Measurements from ENCODE around the gene E2F2. TPM values are rescaled to one million over a fixed set of nuclear protein-coding genes. Genes with fewer than 3 reads are reported as not detected.

Gene E2F2
- total RNA-seq, 1 experiment from 2014 or later: 0.89 TPM

DNA sequence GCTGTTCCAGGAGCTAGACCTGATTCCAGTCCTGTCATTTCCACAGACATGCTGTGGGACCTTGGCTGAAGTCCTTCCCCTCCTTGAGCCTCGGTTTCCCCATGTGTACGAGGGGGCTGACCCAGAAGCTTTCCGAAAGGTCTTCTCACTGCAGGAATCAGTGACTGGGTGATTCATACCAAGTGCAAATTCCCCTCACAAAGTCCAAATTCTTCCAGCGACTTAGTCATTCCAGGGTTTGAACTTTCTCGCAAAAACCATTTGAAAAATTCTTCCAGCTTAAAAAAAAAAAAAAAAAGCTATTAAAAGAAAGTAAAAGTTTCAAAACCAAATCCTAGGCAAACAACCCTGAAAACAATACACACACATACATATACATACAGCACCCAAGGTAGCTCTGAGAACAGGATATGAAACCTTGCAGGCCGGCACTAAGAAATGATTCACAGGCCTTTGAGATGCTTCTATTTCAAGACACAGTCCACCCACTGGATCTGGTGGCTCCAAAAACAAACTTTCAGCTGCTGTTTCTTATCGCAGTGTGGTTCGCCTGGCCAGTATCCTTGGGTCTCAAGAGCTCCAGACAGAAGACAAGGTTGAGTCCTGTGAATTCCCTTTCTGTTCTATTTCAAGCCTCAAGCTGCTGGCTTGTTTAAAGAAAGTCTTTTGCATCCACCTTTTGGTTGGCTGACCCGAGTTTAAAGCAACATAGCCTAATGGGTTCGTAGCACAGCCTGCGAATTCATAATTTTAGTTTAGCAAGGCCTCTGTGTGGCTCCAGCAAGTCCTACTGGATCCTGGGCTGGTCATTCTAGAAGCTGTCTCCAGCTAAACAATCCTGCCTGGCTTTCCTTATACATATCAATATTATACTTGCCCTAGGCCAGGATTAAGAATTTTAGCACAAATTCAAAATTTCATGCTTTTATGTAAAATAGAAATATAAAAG, 46.3 kb upstream of the E2F2 start:
- ChIA-PET POLR2A (interaction anchor here (0.6 to 7.7 kb wide), 9 partner anchors 9 to 430 kb away, joined by 3 to 131 read pairs (median 12); partner anchors contain the start of genes ID3 and RPL11), CTCF (interaction anchor here (0.5 to 2.4 kb wide), 6 partner anchors 9 to 74 kb away, joined by 3 to 17 read pairs (median 4); partner anchors contain the start of gene ID3)
- DNase-seq (ENCODE audit: unreplicated experiment): peak; percentile 60
- no peaks in the 10 kb centered on the region for H3K27me3 Mint-ChIP-seq (ENCODE audit: insufficient read depth, unreplicated experiment)
- no peaks in the 10 kb centered on the region for H3K9me3 Mint-ChIP-seq (ENCODE audit: unreplicated experiment)
- intact Hi-C loops (cut with micrococcal nuclease): no loop called here
- peaks cover 22% of the 10 kb centered on the region for H3K4me1 Mint-ChIP-seq (ENCODE audit: insufficient read depth, unreplicated experiment)
- BruUV-seq (replicated peaks): no TSS peak
- H3K36me3 Mint-ChIP-seq (ENCODE audit: insufficient read depth, unreplicated experiment): no peaks in the 10 kb centered on the region
- peak overlapping the region; percentile 92 for H3K27ac Mint-ChIP-seq (ENCODE audit: low read depth, unreplicated experiment)
- H3K4me3 Mint-ChIP-seq (ENCODE audit: unreplicated experiment): peak overlapping the region; percentile 49
- TF ChIP-seq, protein P1, sequence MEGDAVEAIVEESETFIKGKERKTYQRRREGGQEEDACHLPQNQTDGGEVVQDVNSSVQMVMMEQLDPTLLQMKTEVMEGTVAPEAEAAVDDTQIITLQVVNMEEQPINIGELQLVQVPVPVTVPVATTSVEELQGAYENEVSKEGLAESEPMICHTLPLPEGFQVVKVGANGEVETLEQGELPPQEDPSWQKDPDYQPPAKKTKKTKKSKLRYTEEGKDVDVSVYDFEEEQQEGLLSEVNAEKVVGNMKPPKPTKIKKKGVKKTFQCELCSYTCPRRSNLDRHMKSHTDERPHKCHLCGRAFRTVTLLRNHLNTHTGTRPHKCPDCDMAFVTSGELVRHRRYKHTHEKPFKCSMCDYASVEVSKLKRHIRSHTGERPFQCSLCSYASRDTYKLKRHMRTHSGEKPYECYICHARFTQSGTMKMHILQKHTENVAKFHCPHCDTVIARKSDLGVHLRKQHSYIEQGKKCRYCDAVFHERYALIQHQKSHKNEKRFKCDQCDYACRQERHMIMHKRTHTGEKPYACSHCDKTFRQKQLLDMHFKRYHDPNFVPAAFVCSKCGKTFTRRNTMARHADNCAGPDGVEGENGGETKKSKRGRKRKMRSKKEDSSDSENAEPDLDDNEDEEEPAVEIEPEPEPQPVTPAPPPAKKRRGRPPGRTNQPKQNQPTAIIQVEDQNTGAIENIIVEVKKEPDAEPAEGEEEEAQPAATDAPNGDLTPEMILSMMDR (IDR thresholded peaks at IDR 0.05; ENCODE audit: unreplicated experiment): no peak

DNA sequence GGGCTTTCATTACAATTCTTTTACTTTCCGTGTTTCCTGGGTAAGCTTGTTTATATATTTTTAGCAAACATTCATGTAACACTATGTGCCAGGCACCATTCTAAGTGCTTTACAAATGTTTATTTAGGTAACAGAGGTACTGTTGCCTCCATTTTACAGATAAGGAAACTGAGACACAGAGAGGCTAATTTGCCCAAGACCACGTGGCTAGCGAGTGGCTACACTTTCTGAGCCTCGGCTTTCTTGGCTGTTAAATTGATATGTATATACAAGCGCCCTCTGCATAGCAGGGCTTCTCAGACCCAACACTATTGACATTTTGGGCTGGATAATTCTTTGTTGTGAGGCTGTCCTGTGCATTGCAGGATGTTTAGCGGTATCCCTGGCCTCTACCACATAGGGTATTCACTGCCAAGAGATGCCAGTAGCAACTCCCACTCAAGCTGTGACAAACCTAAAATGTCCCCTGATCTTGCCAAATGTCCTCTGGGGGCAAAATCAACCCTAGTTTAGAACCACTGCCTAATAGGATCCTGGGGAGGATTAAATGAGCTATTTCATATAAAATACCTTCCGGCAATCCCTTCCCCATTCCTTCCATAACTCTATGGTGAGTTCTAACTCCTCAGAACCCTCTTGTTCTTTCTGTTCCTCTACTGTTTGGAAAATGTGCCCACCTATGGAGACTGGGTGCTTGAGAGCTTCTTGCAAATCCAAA, 45.5 kb upstream of the E2F2 start:
- intact Hi-C loops (cut with micrococcal nuclease): no loop called here
- DNase-seq (ENCODE audit: unreplicated experiment): no peak
- no TSS peak for BruUV-seq (replicated peaks)
- POLR2A ChIA-PET: interaction anchor here (0.7 to 7.7 kb wide), 8 partner anchors 10 to 115 kb away, joined by 3 to 131 read pairs (median 17); partner anchors contain the start of genes ID3 and RPL11
- Mint-ChIP-seq H3K9me3 (ENCODE audit: unreplicated experiment) (no peaks in the 10 kb centered on the region), H3K4me3 (ENCODE audit: unreplicated experiment) (peak overlapping the region; percentile 49), H3K36me3 (ENCODE audit: insufficient read depth, unreplicated experiment) (no peaks in the 10 kb centered on the region), H3K27me3 (ENCODE audit: insufficient read depth, unreplicated experiment) (no peaks in the 10 kb centered on the region), H3K27ac (ENCODE audit: low read depth, unreplicated experiment) (peak overlapping the region; percentile 92), H3K4me1 (ENCODE audit: insufficient read depth, unreplicated experiment) (peaks cover 22% of the 10 kb centered on the region)
- TF ChIP-seq, protein P1 (IDR thresholded peaks at IDR 0.05; ENCODE audit: unreplicated experiment): no peak
- CTCF ChIA-PET: interaction anchor here (0.6 to 2.4 kb wide), 5 partner anchors 10 to 61 kb away, joined by 3 to 17 read pairs (median 4); partner anchors contain the start of gene ID3

DNA sequence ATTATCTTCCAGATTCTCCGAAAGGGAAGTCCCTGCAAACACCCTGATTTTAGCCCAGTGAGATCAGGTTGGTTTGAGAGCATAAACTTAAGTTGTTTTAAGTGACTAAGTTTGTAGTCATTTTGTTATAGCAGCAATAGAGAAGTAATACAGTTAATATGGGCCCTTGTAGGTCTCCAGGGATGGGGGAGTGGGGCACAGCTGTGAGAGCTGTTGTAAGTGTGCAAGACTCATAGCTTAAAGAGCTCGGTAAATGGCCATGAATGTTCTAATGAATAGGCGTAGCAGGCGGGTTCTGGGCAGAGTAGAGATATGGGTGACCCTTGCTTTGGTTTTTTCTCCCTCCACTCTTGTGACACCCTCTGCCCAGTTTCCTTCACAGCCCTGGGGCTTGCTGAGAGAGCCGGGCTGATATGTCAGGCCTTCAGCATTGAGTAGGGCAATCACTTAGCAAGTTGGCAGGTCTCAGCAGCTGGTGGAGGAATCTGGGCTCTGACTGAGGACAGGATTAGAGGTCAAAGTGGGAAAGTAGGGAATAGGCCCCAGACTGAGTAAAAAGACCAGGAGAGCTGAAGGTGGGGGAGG, 44.3 kb upstream of the E2F2 start:
- H3K4me1 Mint-ChIP-seq (ENCODE audit: insufficient read depth, unreplicated experiment): peaks cover 22% of the 10 kb centered on the region
- no peaks in the 10 kb centered on the region for H3K27me3 Mint-ChIP-seq (ENCODE audit: insufficient read depth, unreplicated experiment)
- ChIA-PET POLR2A (interaction anchor here (0.6 to 7.7 kb wide), 4 partner anchors 11 to 291 kb away, joined by 3 to 131 read pairs (median 28); partner anchors contain the start of gene ID3), CTCF (interaction anchor here (0.6 to 2.4 kb wide), 4 partner anchors 16 to 30 kb away, joined by 3 to 17 read pairs (median 4); partner anchors contain the start of gene ID3)
- no TSS peak for BruUV-seq (replicated peaks)
- no peak overlapping the region for H3K4me3 Mint-ChIP-seq (ENCODE audit: unreplicated experiment)
- intact Hi-C loops (cut with micrococcal nuclease): no loop called here
- H3K9me3 Mint-ChIP-seq (ENCODE audit: unreplicated experiment): no peaks in the 10 kb centered on the region
- H3K27ac Mint-ChIP-seq (ENCODE audit: low read depth, unreplicated experiment): no peak overlapping the region
- TF ChIP-seq, protein P1 (IDR thresholded peaks at IDR 0.05; ENCODE audit: unreplicated experiment): no peak
- no peaks in the 10 kb centered on the region for H3K36me3 Mint-ChIP-seq (ENCODE audit: insufficient read depth, unreplicated experiment)
- no peak for DNase-seq (ENCODE audit: unreplicated experiment)

Data from MCF 10A (cell line).